Naive thymus-derived CD4-positive, alpha-beta T cell (primary cell): ENCODE results near the gene MUC7. TPM values are rescaled to one million over a fixed set of nuclear protein-coding genes. Genes with fewer than 3 reads are reported as not detected.

Experiments
- ATAC-seq: fragments of 150-1000 bp; cut with Tn5 transposase; 2 replicates; pipeline ENCODE4 v1.10.0; 2021; ENCODE audit warnings: mild to moderate bottlenecking, moderate library complexity
- CTCF ChIA-PET: fragments of 350-600 bp; sonication (Branson Sonifier 250); formaldehyde crosslinking; loops from one replicate; lab custom pipeline; 2021; ENCODE audit warnings: antibody characterized with exemption; lab: Charles Lee
- POLR2A ChIA-PET: fragments of 350-600 bp; sonication (Branson Sonifier 250); formaldehyde crosslinking; loops from one replicate; lab custom pipeline; 2021; ENCODE audit warnings: antibody characterized with exemption, inconsistent platforms; lab: Charles Lee
- DNase-seq, 9 donors: peaks; one replicate each; pipeline versions ENCODE4 v3.0.0 to v3.0.0-alpha.2; 2020 to 2022; ENCODE audit warnings: mixed read lengths in 1 of 9
- H3K27ac ChIP-seq: one replicate; pipeline ENCODE4 v1.7.0; 2013; ENCODE audit warnings: mild to moderate bottlenecking, low read depth, low read length, moderate library complexity
- H3K27me3 ChIP-seq, 2 donors: one replicate each; pipeline ENCODE4 v1.7.0; 2013; ENCODE audit warnings: low read length in 2 of 2, mild to moderate bottlenecking in 2 of 2, moderate library complexity in 2 of 2; ENCODE audit not compliant: control insufficient read depth in 2 of 2, insufficient read depth in 2 of 2
- H3K36me3 ChIP-seq, 3 experiments: 1 replicate in 2 of 3; 2 replicates in 1 of 3; pipeline ENCODE4 v1.7.0; 2013; ENCODE audit warnings: low read length in 3 of 3, mild to moderate bottlenecking in 3 of 3, moderate library complexity in 1 of 3; ENCODE audit not compliant: insufficient read depth in 3 of 3, control insufficient read depth in 2 of 3
- H3K4me1 ChIP-seq, 2 donors: one replicate each; pipeline ENCODE4 v1.7.0; 2013; ENCODE audit warnings: low read length in 2 of 2, mild to moderate bottlenecking in 2 of 2, moderate library complexity in 1 of 2; ENCODE audit not compliant: control insufficient read depth in 2 of 2, insufficient read depth in 2 of 2
- H3K4me3 ChIP-seq: 2 replicates; pipeline ENCODE4 v1.7.0; 2013; ENCODE audit warnings: mild to moderate bottlenecking, low read length
- H3K9me3 ChIP-seq, 3 experiments: 1 replicate in 2 of 3; 2 replicates in 1 of 3; pipeline ENCODE4 v1.7.0; 2013; ENCODE audit warnings: low read length in 3 of 3; ENCODE audit not compliant: control insufficient read depth in 2 of 3
- H3K27ac Mint-ChIP-seq, 9 donors: one replicate each; pipeline ENCODE4 v1.8.0; 2020 to 2022; ENCODE audit warnings: mixed read lengths in 9 of 9, mild to moderate bottlenecking in 8 of 9, moderate library complexity in 5 of 9, inconsistent platforms in 2 of 9
- H3K27me3 Mint-ChIP-seq, 5 donors: one replicate each; pipeline ENCODE4 v1.8.0; 2021 to 2022; ENCODE audit warnings: mixed read lengths in 5 of 5, mild to moderate bottlenecking in 1 of 5
- H3K36me3 Mint-ChIP-seq, 5 donors: one replicate each; pipeline ENCODE4 v1.8.0; 2020 to 2022; ENCODE audit warnings: mixed read lengths in 5 of 5, mild to moderate bottlenecking in 3 of 5, inconsistent platforms in 1 of 5
- H3K4me1 Mint-ChIP-seq, 7 donors: one replicate each; pipeline ENCODE4 v1.8.0; 2020 to 2022; ENCODE audit warnings: mixed read lengths in 7 of 7, mild to moderate bottlenecking in 3 of 7, inconsistent platforms in 1 of 7
- H3K4me3 Mint-ChIP-seq, 10 donors: one replicate each; pipeline ENCODE4 v1.8.0; 2020 to 2022; ENCODE audit warnings: mild to moderate bottlenecking in 10 of 10, mixed read lengths in 10 of 10, moderate library complexity in 6 of 10, inconsistent platforms in 2 of 10
- H3K9me3 Mint-ChIP-seq, 11 donors: one replicate each; pipeline ENCODE4 v1.8.0; 2020 to 2022; ENCODE audit warnings: mixed read lengths in 11 of 11, mild to moderate bottlenecking in 4 of 11, inconsistent platforms in 1 of 11, moderate library complexity in 1 of 11
- intact Hi-C, 2 donors: fragments of 100-400 bp; cut with micrococcal nuclease; formaldehyde crosslinking; loops; one replicate each; pipeline ENCODE4 v1.15.1; 2023
- polyA plus RNA-seq, 2 donors: library from polyadenylated mRNA; unstranded; fragments of 300-500 nt; fragmentation: Illumina TruSeq; gene quantifications; one replicate each; pipeline ENCODE4 v1.2.3, GENCODE V29; 2021
- total RNA-seq, 6 experiments: library from RNA in 5 of 6; stranded (reverse) in 5 of 6; gene quantifications; 1 replicate in 5 of 6; 2 replicates in 1 of 6; pipeline ENCODE4 v1.2.3 and lab custom pipeline; 2021 to 2026

The MUC7 gene
- total and polyA plus RNA-seq, 7 experiments from 2014 or later: not detected

- Mint-ChIP-seq H3K36me3 (no peaks in the 10 kb centered on the region), H3K4me1 (no peaks in the 10 kb centered on the region), H3K27me3 (no peaks in the 10 kb centered on the region), H3K4me3 (no peak overlapping the region), H3K27ac (no peak overlapping the region), H3K9me3 (no peaks in the 10 kb centered on the region)
- Histone ChIP-seq H3K4me3 (no peak overlapping the region), H3K27ac (no peak overlapping the region), H3K36me3 (no peaks in the 10 kb centered on the region), H3K4me1 (no peaks in the 10 kb centered on the region), H3K27me3 (no peaks in the 10 kb centered on the region), H3K9me3 (no peaks in the 10 kb centered on the region)
- ChIA-PET POLR2A (no interaction called here), CTCF (no interaction called here)
- peak in 7 of 9 donors; percentile 19 to 49 (median 31) for DNase-seq
- intact Hi-C loops: loop anchor here (1.0 to 5.0 kb wide), 5 partner anchors 54 to 1188 kb away; no protein-coding TSS in a partner anchor
- ATAC-seq: peak; percentile 73
Observed at GRCh38 chr4:70505151-70505748, 33.3 kb downstream of the MUC7 start.

GRCh38 chr4:70508801-70509200 lies 36.8 kb downstream of the MUC7 start:
- peaks cover 0 to 11% (median 9%) of the 10 kb centered on the region in 5 donors for H3K27me3 Mint-ChIP-seq
- Histone ChIP-seq H3K9me3 (no peaks in the 10 kb centered on the region), H3K36me3 (no peaks in the 10 kb centered on the region), H3K27ac (no peak overlapping the region), H3K4me1 (no peaks in the 10 kb centered on the region), H3K4me3 (no peak overlapping the region), H3K27me3 (no peaks in the 10 kb centered on the region)
- H3K36me3 Mint-ChIP-seq: no peaks in the 10 kb centered on the region
- no peak overlapping the region for H3K4me3 Mint-ChIP-seq
- peaks cover 0 to 1% (median 0%) of the 10 kb centered on the region in 7 donors for H3K4me1 Mint-ChIP-seq
- ChIA-PET CTCF (interaction anchor here (0.6 to 1.4 kb wide), 2 partner anchors 628 to 1451 kb away, joined by 3 read pairs; no protein-coding TSS in a partner anchor), POLR2A (no interaction called here)
- no peak for ATAC-seq
- H3K27ac Mint-ChIP-seq: no peak overlapping the region
- DNase-seq: no peak
- intact Hi-C loops: loop anchor here in 1 of 2 donors (5.0 kb wide), 1 partner anchor 1192 kb away; no protein-coding TSS in a partner anchor
- H3K9me3 Mint-ChIP-seq: no peaks in the 10 kb centered on the region

GRCh38 chr4:70511365-70511764 lies 39.4 kb downstream of the MUC7 start:
- H3K27me3 ChIP-seq: no peaks in the 10 kb centered on the region
- H3K36me3 Mint-ChIP-seq: no peaks in the 10 kb centered on the region
- peaks cover 0 to 17% (median 11%) of the 10 kb centered on the region in 5 donors for H3K27me3 Mint-ChIP-seq
- CTCF ChIA-PET: no interaction called here
- no peak overlapping the region for H3K4me3 Mint-ChIP-seq
- no peaks in the 10 kb centered on the region for H3K9me3 ChIP-seq
- POLR2A ChIA-PET: no interaction called here
- H3K4me1 ChIP-seq: no peaks in the 10 kb centered on the region
- H3K9me3 Mint-ChIP-seq: no peaks in the 10 kb centered on the region
- DNase-seq: no peak
- H3K27ac Mint-ChIP-seq: no peak overlapping the region
- H3K4me1 Mint-ChIP-seq: peaks cover 0 to 1% (median 0%) of the 10 kb centered on the region in 7 donors
- no peak overlapping the region for H3K27ac ChIP-seq
- H3K4me3 ChIP-seq: no peak overlapping the region
- intact Hi-C loops: no loop called here
- H3K36me3 ChIP-seq: no peaks in the 10 kb centered on the region
- no peak for ATAC-seq

GRCh38 chr4:70515367-70516250 lies 43.6 kb downstream of the MUC7 start:
- H3K9me3 ChIP-seq: no peaks in the 10 kb centered on the region
- no peak overlapping the region for H3K4me3 ChIP-seq
- ChIA-PET POLR2A (no interaction called here), CTCF (no interaction called here)
- Mint-ChIP-seq H3K9me3 (no peaks in the 10 kb centered on the region), H3K27me3 (peaks cover 0 to 23% (median 17%) of the 10 kb centered on the region in 5 donors), H3K4me3 (no peak overlapping the region), H3K4me1 (peaks cover 0 to 1% (median 0%) of the 10 kb centered on the region in 7 donors), H3K36me3 (no peaks in the 10 kb centered on the region), H3K27ac (no peak overlapping the region)
- no peaks in the 10 kb centered on the region for H3K36me3 ChIP-seq
- intact Hi-C loops: no loop called here
- no peak overlapping the region for H3K27ac ChIP-seq
- H3K4me1 ChIP-seq: no peaks in the 10 kb centered on the region
- DNase-seq (no peak), ATAC-seq (no peak)
- H3K27me3 ChIP-seq: no peaks in the 10 kb centered on the region

GRCh38 chr4:70518269-70518668 lies 46.3 kb downstream of the MUC7 start, which contains the start of gene AMTN:
Gene AMTN (plus strand): TSS chr4:70518569. CDS start chr4:70518778, 209 bp downstream.
- no peaks in the 10 kb centered on the region for H3K36me3 Mint-ChIP-seq
- ATAC-seq: no peak
- Histone ChIP-seq H3K4me3 (no peak within 1 kb of the TSS), H3K9me3 (no peaks in the 10 kb centered on the region), H3K4me1 (no peaks in the 10 kb centered on the region), H3K36me3 (no peaks in the 10 kb centered on the region), H3K27me3 (no peaks in the 10 kb centered on the region), H3K27ac (no peak within 1 kb of the TSS)
- H3K9me3 Mint-ChIP-seq: no peaks in the 10 kb centered on the region
- intact Hi-C loops: no loop called here
- DNase-seq: no peak
- ChIA-PET POLR2A (no interaction called here), CTCF (no interaction called here)
- peaks cover 0 to 1% (median 0%) of the 10 kb centered on the region in 7 donors for H3K4me1 Mint-ChIP-seq
- H3K4me3 Mint-ChIP-seq: no peak within 1 kb of the TSS
- H3K27me3 Mint-ChIP-seq: peaks cover 0 to 20% (median 12%) of the 10 kb centered on the region in 5 donors
- no peak within 1 kb of the TSS for H3K27ac Mint-ChIP-seq

GRCh38 chr4:70518716-70519115 lies 46.7 kb downstream of the MUC7 start:
- intact Hi-C loops: no loop called here
- ATAC-seq (no peak), DNase-seq (no peak)
- Histone ChIP-seq H3K36me3 (no peaks in the 10 kb centered on the region), H3K27me3 (no peaks in the 10 kb centered on the region), H3K9me3 (no peaks in the 10 kb centered on the region), H3K27ac (no peak overlapping the region), H3K4me1 (no peaks in the 10 kb centered on the region), H3K4me3 (no peak overlapping the region)
- ChIA-PET CTCF (no interaction called here), POLR2A (no interaction called here)
- no peak overlapping the region for H3K4me3 Mint-ChIP-seq
- H3K4me1 Mint-ChIP-seq: peaks cover 0 to under 1% (median 0%) of the 10 kb centered on the region in 7 donors
- peaks cover 0 to 16% (median 8%) of the 10 kb centered on the region in 5 donors for H3K27me3 Mint-ChIP-seq
- no peaks in the 10 kb centered on the region for H3K36me3 Mint-ChIP-seq
- no peaks in the 10 kb centered on the region for H3K9me3 Mint-ChIP-seq
- no peak overlapping the region for H3K27ac Mint-ChIP-seq
